ENCODE data around the gene SARDH. TPM values are rescaled to one million over a fixed set of nuclear protein-coding genes. Genes with fewer than 3 reads are reported as not detected.

The SARDH gene
- total RNA-seq, 1 experiment from 2014 or later: 9.9 TPM

- Histone ChIP-seq H4K20me1 (ENCODE audit: insufficient read depth) (no peaks in the 10 kb centered on the region), H3K36me3 (ENCODE audit: low read depth) (no peaks in the 10 kb centered on the region), H3K27me3 (ENCODE audit: insufficient read depth, low read depth) (peaks cover 69% of the 10 kb centered on the region), H3K4me3 (no peak overlapping the region), H2AFZ (no peak overlapping the region), H3K4me1 (replicated peaks; ENCODE audit: insufficient read depth) (no peaks in the 10 kb centered on the region), H3K4me2 (no peak overlapping the region), H3K27ac (no peak overlapping the region), H3K9me2 (ENCODE audit: insufficient read depth) (no peaks in the 10 kb centered on the region), H3K79me2 (ENCODE audit: low read depth) (no peaks in the 10 kb centered on the region), H3F3A (ENCODE audit: insufficient read depth, low read depth) (no peaks in the 10 kb centered on the region), H3K9me3 (ENCODE audit: insufficient read depth, low read depth) (no peaks in the 10 kb centered on the region)
- no TSS peak for BruUV-seq (replicated peaks)
- ChIA-PET CTCF (no interaction called here), POLR2A (ENCODE audit: unreplicated experiment) (no interaction called here)
- intact Hi-C loops (cut with micrococcal nuclease; ENCODE audit: unreplicated experiment): no loop called here
- DNase-seq: no peak
- TF ChIP-seq EZH2 (IDR thresholded peaks at IDR 0.05; ENCODE audit: low read depth) (no peak), CTCF (conservative IDR thresholded peaks at IDR 0.05) (no peak)
Measured at GRCh38 chr9:133707763-133708245, 30.3 kb downstream of the SARDH start.

GRCh38 chr9:133707065-133707762, 30.9 kb downstream of the SARDH start:
- H4K20me1 ChIP-seq (ENCODE audit: insufficient read depth): no peaks in the 10 kb centered on the region
- no peaks in the 10 kb centered on the region for H3K9me2 ChIP-seq (ENCODE audit: insufficient read depth)
- BruUV-seq (replicated peaks): no TSS peak
- no peaks in the 10 kb centered on the region for H3K9me3 ChIP-seq (ENCODE audit: insufficient read depth, low read depth)
- no peaks in the 10 kb centered on the region for H3K4me1 ChIP-seq (replicated peaks; ENCODE audit: insufficient read depth)
- TF ChIP-seq EZH2 (IDR thresholded peaks at IDR 0.05; ENCODE audit: low read depth): no peak
- TF ChIP-seq CTCF (conservative IDR thresholded peaks at IDR 0.05): no peak
- ChIA-PET CTCF (no interaction called here), POLR2A (ENCODE audit: unreplicated experiment) (no interaction called here)
- no peaks in the 10 kb centered on the region for H3K79me2 ChIP-seq (ENCODE audit: low read depth)
- no peak overlapping the region for H3K27ac ChIP-seq
- H3K36me3 ChIP-seq (ENCODE audit: low read depth): no peaks in the 10 kb centered on the region
- H2AFZ ChIP-seq: no peak overlapping the region
- H3F3A ChIP-seq (ENCODE audit: insufficient read depth, low read depth): no peaks in the 10 kb centered on the region
- no peak overlapping the region for H3K4me3 ChIP-seq
- no peak overlapping the region for H3K4me2 ChIP-seq
- no peak for DNase-seq
- intact Hi-C loops (cut with micrococcal nuclease; ENCODE audit: unreplicated experiment): no loop called here
- peaks cover 75% of the 10 kb centered on the region for H3K27me3 ChIP-seq (ENCODE audit: insufficient read depth, low read depth)

- Histone ChIP-seq H3F3A (ENCODE audit: insufficient read depth, low read depth) (no peaks in the 10 kb centered on the region), H3K4me1 (replicated peaks; ENCODE audit: insufficient read depth) (no peaks in the 10 kb centered on the region), H3K9me3 (ENCODE audit: insufficient read depth, low read depth) (no peaks in the 10 kb centered on the region), H4K20me1 (ENCODE audit: insufficient read depth) (no peaks in the 10 kb centered on the region), H3K79me2 (ENCODE audit: low read depth) (no peaks in the 10 kb centered on the region), H3K9me2 (ENCODE audit: insufficient read depth) (no peaks in the 10 kb centered on the region), H3K27ac (no peak overlapping the region), H3K36me3 (ENCODE audit: low read depth) (no peaks in the 10 kb centered on the region), H3K4me3 (no peak overlapping the region), H2AFZ (no peak overlapping the region), H3K4me2 (no peak overlapping the region), H3K27me3 (ENCODE audit: insufficient read depth, low read depth) (peaks cover 82% of the 10 kb centered on the region)
- DNase-seq: no peak
- no peak for TF ChIP-seq CTCF (conservative IDR thresholded peaks at IDR 0.05)
- TF ChIP-seq EZH2 (IDR thresholded peaks at IDR 0.05; ENCODE audit: low read depth): no peak
- BruUV-seq (replicated peaks): no TSS peak
- ChIA-PET POLR2A (ENCODE audit: unreplicated experiment) (no interaction called here), CTCF (no interaction called here)
- intact Hi-C loops (cut with micrococcal nuclease; ENCODE audit: unreplicated experiment): no loop called here
Measured at GRCh38 chr9:133706307-133707050, 31.7 kb downstream of the SARDH start.

Measured in PC-9 (cell line).